Stimulated activated CD4-positive, alpha-beta T cell treated with anti-CD3 and anti-CD28 coated beads, Interleukin-2, amount 100 ng/mL, for 48 hours (primary cell): ENCODE measurements around the gene AQP6.
"Not testable (repeated sequence)": the region's sequence is repeated elsewhere in the genome, so short reads cannot be mapped to it uniquely, and the experiment has no call there.

Experiments
- DNase-seq, 2 donors: peaks; one replicate each; pipeline ENCODE4 v3.0.0-alpha.2; 2020

Gene AQP6

GRCh38 chr12:49971141-49971540 lies 1.6 kb upstream of the AQP6 start:
- no peak for DNase-seq

GRCh38 chr12:49972129-49972528 lies 618 bp upstream of the AQP6 start:
- DNase-seq: no peak

GRCh38 chr12:49973361-49973830 lies 649 bp downstream of the AQP6 start:
- DNase-seq: no peak

GRCh38 chr12:49974231-49974675 lies 1.5 kb downstream of the AQP6 start:
- no peak for DNase-seq

- DNase-seq: no peak
Measured at GRCh38 chr12:49974677-49975317, 2.0 kb downstream of the AQP6 start.

GRCh38 chr12:49975318-49975761 lies 2.6 kb downstream of the AQP6 start:
- DNase-seq: no peak

- DNase-seq: no peak
Measured at GRCh38 chr12:49976557-49976956, 3.8 kb downstream of the AQP6 start.

GRCh38 chr12:49978125-49978524 lies 5.4 kb downstream of the AQP6 start:
- no peak for DNase-seq

GRCh38 chr12:49979016-49979586 lies 6.4 kb downstream of the AQP6 start:
- DNase-seq: no peak

GRCh38 chr12:49979791-49980190 lies 7.0 kb downstream of the AQP6 start:
- no peak for DNase-seq

GRCh38 chr12:49980501-49981349 lies 8.0 kb downstream of the AQP6 start:
- no peak for DNase-seq

GRCh38 chr12:49982246-49983087 lies 9.7 kb downstream of the AQP6 start:
- DNase-seq: no peak

GRCh38 chr12:49983892-49984291 lies 11.1 kb downstream of the AQP6 start:
- no peak for DNase-seq

GRCh38 chr12:49984476-49985359 lies 12.0 kb downstream of the AQP6 start:
- no peak for DNase-seq

- DNase-seq: no peak
Measured at GRCh38 chr12:49985981-49986380, 13.2 kb downstream of the AQP6 start.

GRCh38 chr12:49986476-49986875 lies 13.7 kb downstream of the AQP6 start:
- DNase-seq: not testable (repeated sequence)

GRCh38 chr12:49987625-49988303 lies 15.0 kb downstream of the AQP6 start:
- no peak for DNase-seq

GRCh38 chr12:49989400-49989799 lies 16.7 kb downstream of the AQP6 start:
- DNase-seq: not testable (repeated sequence)

GRCh38 chr12:49990273-49990672 lies 17.5 kb downstream of the AQP6 start:
- DNase-seq: no peak

GRCh38 chr12:49998453-49998852 lies 25.7 kb downstream of the AQP6 start:
- no peak for DNase-seq

- DNase-seq: no peak
Measured at GRCh38 chr12:50003595-50003994, 30.8 kb downstream of the AQP6 start.
